ENCODE data around the gene CHAF1A.

The CHAF1A gene

GRCh38 chr19:4372165-4373012, 30.1 kb upstream of the CHAF1A start:
- TF ChIP-seq CTCF (IDR thresholded peaks at IDR 0.05) (no peak), ZFX (IDR thresholded peaks at IDR 0.05; ENCODE audit: borderline replicate concordance) (no peak)

GRCh38 chr19:4373013-4373367, 29.4 kb upstream of the CHAF1A start:
- no peak overlapping the region for H3K27ac ChIP-seq
- TF ChIP-seq CTCF (IDR thresholded peaks at IDR 0.05) (no peak), ZFX (IDR thresholded peaks at IDR 0.05; ENCODE audit: borderline replicate concordance) (no peak)

More at GRCh38 chr19:4372165-4373012, 30.1 kb upstream of the CHAF1A start:
- no peak overlapping the region for H3K27ac ChIP-seq

DNA sequence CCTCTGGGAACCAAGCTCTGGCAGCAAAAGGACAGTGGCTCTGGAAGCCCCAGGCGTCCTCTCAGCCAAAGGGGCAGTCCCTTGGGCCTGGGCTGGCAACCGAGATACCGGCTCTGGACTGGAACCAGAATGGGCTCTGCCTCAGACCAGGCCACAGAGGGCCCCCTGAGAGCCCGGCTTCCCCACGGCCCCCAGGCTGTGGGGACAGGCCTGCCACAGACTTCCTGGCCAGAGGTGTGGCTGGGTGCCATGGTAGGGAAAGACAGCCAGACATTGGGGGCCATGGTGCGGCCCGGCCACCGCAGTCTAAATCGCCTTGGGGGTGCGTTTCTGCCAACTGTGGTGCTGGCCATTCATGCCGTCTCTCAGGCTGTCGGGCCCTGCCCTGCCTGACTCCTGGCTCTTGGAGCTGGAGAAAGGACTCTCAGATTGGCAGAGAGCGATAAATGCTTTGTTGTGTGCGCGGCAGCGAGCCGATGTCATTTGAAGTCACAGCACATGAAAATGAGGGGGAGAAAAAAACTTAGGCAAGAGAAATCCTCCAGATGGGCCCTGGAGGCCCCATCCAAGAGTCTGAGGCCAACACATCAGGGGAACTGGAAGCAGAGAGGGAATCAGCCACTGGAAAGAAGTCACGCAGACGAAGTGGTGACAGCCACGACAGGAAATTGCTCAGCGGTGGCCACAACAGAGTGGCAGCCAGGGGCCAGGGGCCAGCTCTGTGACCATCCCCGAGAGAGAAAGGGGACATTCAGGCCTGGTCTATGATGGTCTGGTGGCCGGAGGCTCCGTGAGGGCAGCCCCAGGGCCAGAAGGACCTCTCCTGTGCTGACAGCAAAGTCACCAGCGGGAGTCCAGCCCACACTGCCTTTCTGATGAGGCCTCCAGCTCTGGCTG, 28.6 kb upstream of the CHAF1A start:
- TF ChIP-seq ZFX (IDR thresholded peaks at IDR 0.05; ENCODE audit: borderline replicate concordance) (no peak), CTCF (IDR thresholded peaks at IDR 0.05) (no peak)

GRCh38 chr19:4374498-4375163, 27.8 kb upstream of the CHAF1A start:
- TF ChIP-seq ZFX (IDR thresholded peaks at IDR 0.05; ENCODE audit: borderline replicate concordance) (no peak), CTCF (IDR thresholded peaks at IDR 0.05) (no peak)
- H3K27ac ChIP-seq = no peak overlapping the region

More for the DNA sequence above, 28.6 kb upstream of the CHAF1A start:
- no peak overlapping the region for H3K27ac ChIP-seq

DNA sequence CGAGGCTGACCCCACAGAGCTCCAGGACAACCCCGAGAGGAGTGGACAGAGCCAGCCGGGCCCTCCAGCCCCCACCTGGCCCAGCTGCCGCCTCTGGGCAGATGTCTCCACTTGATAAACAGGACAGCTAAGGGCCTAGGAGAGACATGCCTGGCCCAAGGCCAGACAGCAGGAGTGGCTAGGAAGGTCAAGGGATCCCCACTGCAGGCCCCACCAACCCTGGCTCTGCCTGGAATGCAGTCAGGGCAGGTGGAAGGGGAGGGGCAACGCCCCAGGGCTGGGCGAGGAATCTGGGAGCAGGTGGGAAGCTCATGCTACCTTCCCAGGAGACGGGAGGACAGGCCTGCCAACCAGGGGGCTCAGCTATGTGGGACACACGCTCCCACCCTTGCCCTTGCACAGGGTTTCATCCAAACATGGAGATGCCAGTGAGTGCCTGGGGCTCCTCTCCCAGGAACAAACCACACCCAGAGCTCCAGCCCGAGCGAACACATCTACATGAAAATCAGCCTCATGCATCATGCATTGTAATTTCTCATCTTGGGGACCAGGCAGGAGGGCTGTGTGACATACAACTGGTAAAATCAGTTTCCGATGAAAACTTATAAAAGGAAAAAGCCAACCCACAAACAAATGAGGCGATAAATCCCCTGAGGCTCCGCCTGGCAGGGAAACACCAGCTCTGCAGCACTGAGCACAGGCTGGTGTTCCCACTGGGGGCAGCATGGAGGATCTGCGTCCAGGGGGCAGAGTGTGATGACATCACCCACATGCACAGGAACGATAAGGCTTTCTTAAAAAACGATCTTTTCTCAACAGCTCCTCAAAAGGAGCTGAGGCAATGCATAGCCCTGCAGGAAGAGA, 27.0 kb upstream of the CHAF1A start:
- H3K27ac ChIP-seq = no peak overlapping the region
- TF ChIP-seq ZFX (IDR thresholded peaks at IDR 0.05; ENCODE audit: borderline replicate concordance) (no peak), CTCF (IDR thresholded peaks at IDR 0.05) (no peak)

DNA sequence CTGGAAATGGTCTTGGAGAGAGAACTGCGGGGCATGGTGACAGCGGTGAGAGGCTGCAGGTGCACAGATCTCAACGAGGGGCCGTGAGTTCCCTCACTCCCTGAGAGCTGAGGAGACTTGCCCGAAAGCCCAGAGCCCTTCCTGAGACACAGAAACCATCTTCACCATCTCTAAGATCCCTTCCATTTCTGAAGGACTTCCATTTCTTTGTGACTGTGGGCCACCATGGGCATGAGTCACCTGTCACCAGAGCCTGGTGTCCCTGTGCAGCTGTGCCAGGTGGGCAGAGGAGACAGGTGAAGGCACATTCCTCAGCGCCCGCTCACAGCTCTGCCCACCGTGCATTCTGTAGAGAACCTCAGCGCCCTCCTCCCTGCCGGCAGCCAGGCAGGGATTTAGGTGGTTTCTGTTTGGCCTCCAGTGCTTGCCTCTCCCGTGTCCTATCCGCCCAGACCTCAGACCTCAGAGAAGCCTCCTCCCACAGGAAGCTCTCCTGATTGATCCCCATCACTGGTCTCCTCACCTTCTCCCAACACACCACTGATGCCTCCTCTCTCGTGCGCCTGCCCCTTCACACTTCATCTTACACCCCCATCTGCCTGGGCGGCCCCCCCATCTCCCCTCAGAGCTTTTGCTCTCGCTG, 26.3 kb upstream of the CHAF1A start:
- H3K27ac ChIP-seq = no peak overlapping the region

More for the DNA sequence above, 26.3 kb upstream of the CHAF1A start:
- TF ChIP-seq ZFX (IDR thresholded peaks at IDR 0.05; ENCODE audit: borderline replicate concordance) (no peak), CTCF (IDR thresholded peaks at IDR 0.05) (no peak)

All from 22Rv1 (cell line).